ENCODE measurements around the gene PGAM2.

The PGAM2 gene

GRCh38 chr7:44083796-44084195 lies 18.4 kb upstream of the PGAM2 start:
- no peak for DNase-seq (ENCODE audit: low spot score)

GRCh38 chr7:44082541-44083207 lies 17.3 kb upstream of the PGAM2 start:
- peak; percentile 100 for DNase-seq (ENCODE audit: low spot score)

- DNase-seq (ENCODE audit: low spot score), result no peak
Measured at GRCh38 chr7:44081266-44081748, 15.9 kb upstream of the PGAM2 start.

GRCh38 chr7:44080686-44081265 lies 15.4 kb upstream of the PGAM2 start:
- DNase-seq (ENCODE audit: low spot score), result no peak

- no peak for DNase-seq (ENCODE audit: low spot score)
Measured at GRCh38 chr7:44080118-44080517, 14.8 kb upstream of the PGAM2 start.

- no peak for DNase-seq (ENCODE audit: low spot score)
Measured at GRCh38 chr7:44079331-44080021, 14.1 kb upstream of the PGAM2 start.

- DNase-seq (ENCODE audit: low spot score), result peak; percentile 91
Measured at GRCh38 chr7:44078521-44078920, 13.2 kb upstream of the PGAM2 start.

- DNase-seq (ENCODE audit: low spot score), result peak; percentile 29
Measured at GRCh38 chr7:44077681-44078091, 12.3 kb upstream of the PGAM2 start.

GRCh38 chr7:44077061-44077460 lies 11.7 kb upstream of the PGAM2 start:
- no peak for DNase-seq (ENCODE audit: low spot score)

GRCh38 chr7:44076101-44076895 lies 10.9 kb upstream of the PGAM2 start:
- no peak for DNase-seq (ENCODE audit: low spot score)

GRCh38 chr7:44075296-44076075 lies 10.1 kb upstream of the PGAM2 start:
- peak; percentile 46 for DNase-seq (ENCODE audit: low spot score)

GRCh38 chr7:44074349-44074695 lies 9.0 kb upstream of the PGAM2 start:
- DNase-seq (ENCODE audit: low spot score), result no peak

GRCh38 chr7:44073664-44074348 lies 8.4 kb upstream of the PGAM2 start:
- peak; percentile 83 for DNase-seq (ENCODE audit: low spot score)

GRCh38 chr7:44072364-44073231 lies 7.2 kb upstream of the PGAM2 start:
- peak; percentile 92 for DNase-seq (ENCODE audit: low spot score)

- DNase-seq (ENCODE audit: low spot score), result no peak
Measured at GRCh38 chr7:44071726-44072363, 6.5 kb upstream of the PGAM2 start.

- DNase-seq (ENCODE audit: low spot score), result no peak
Measured at GRCh38 chr7:44068054-44068453, 2.7 kb upstream of the PGAM2 start.

- no peak for DNase-seq (ENCODE audit: low spot score)
Measured at GRCh38 chr7:44067064-44067951, 1.9 kb upstream of the PGAM2 start.

GRCh38 chr7:44066494-44067063 lies 1.2 kb upstream of the PGAM2 start:
- DNase-seq (ENCODE audit: low spot score), result no peak
